KMS-11 (cell line): ENCODE results near the gene PDE4DIP.
A peak's percentile ranks its signal among the peaks of the same experiment; 100 is the strongest.
"Not testable (repeated sequence)": the region's sequence is repeated elsewhere in the genome, so short reads cannot be mapped to it uniquely, and the experiment has no call there.

Source experiments
- H2AFZ ChIP-seq: fragments of 200-600 bp; sonication (generic); 2 replicates; pipeline ENCODE4 v1.6.1; 2016; ENCODE audit warnings: antibody characterized with exemption, mixed run types, low read depth
- H3K27ac ChIP-seq: fragments of 200-600 bp; sonication (generic); 2 replicates; pipeline ENCODE4 v1.6.1; 2016; ENCODE audit warnings: mild to moderate bottlenecking, mixed run types
- H3K27me3 ChIP-seq: fragments of 200-600 bp; sonication (generic); 2 replicates; pipeline ENCODE4 v1.6.1; 2017; ENCODE audit warnings: mild to moderate bottlenecking, low read depth, mixed run types, moderate library complexity; ENCODE audit not compliant: insufficient read depth
- H3K36me3 ChIP-seq: fragments of 200-600 bp; sonication (generic); 2 replicates; pipeline ENCODE4 v1.6.1; 2017; ENCODE audit warnings: mild to moderate bottlenecking, mixed run types; ENCODE audit not compliant: insufficient read depth
- H3K4me1 ChIP-seq: fragments of 200-600 bp; sonication (generic); 2 replicates; pipeline ENCODE4 v1.6.1; 2016; ENCODE audit warnings: mild to moderate bottlenecking, low read depth, mixed run types; ENCODE audit not compliant: poor library complexity, severe bottlenecking
- H3K4me2 ChIP-seq: fragments of 200-600 bp; sonication (generic); 2 replicates; pipeline ENCODE4 v1.7.0; 2016; ENCODE audit warnings: mild to moderate bottlenecking, mixed run types
- H3K4me3 ChIP-seq: fragments of 200-600 bp; sonication (generic); IDR thresholded peaks from 2 replicates; pipeline ENCODE4 v1.6.1; 2017; ENCODE audit warnings: low read depth, low read length, mixed read lengths; ENCODE audit not compliant: insufficient read depth
- H3K79me2 ChIP-seq: fragments of 200-600 bp; sonication (generic); 2 replicates; pipeline ENCODE4 v1.6.1; 2016; ENCODE audit warnings: low read depth, mixed run types; ENCODE audit not compliant: insufficient read depth
- H3K9ac ChIP-seq: fragments of 200-600 bp; sonication (generic); 2 replicates; pipeline ENCODE4 v1.6.1; 2016; ENCODE audit warnings: mild to moderate bottlenecking, mixed run types
- H4K20me1 ChIP-seq: fragments of 200-600 bp; sonication (generic); 2 replicates; pipeline ENCODE4 v1.6.1; 2016; ENCODE audit warnings: mild to moderate bottlenecking, mixed run types; ENCODE audit not compliant: insufficient read depth
- TF ChIP-seq, protein P1 (sequence below): fragments of 200-600 bp; sonication (generic); conservative IDR thresholded peaks from 2 replicates; pipeline ENCODE4 v1.6.1; 2017; ENCODE audit warnings: low read depth, mild to moderate bottlenecking, antibody characterized with exemption, low read length, moderate library complexity, mixed read lengths

Gene PDE4DIP

DNA sequence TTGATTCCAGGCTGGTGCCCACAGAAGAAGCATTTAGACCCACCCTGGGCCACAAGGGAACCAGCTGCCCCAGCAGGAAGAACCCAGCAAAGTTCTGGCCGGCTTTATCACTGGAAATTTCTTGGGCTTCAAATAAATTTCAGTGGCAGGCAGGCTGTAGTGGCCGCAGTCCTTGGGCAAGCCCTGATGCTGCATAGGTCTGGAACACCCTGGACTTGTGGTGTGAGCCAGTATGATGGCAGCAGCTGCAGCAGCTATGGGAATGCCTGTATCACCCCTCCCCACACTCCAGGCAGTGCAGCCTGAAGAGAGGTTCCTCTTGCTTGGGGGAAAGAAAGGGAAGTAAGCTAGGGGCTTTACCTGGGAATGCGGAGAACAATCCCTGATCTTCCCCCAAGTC is 189.7 kb downstream of the PDE4DIP start:
- not testable (repeated sequence) for H3K27ac ChIP-seq, H2AFZ ChIP-seq

DNA sequence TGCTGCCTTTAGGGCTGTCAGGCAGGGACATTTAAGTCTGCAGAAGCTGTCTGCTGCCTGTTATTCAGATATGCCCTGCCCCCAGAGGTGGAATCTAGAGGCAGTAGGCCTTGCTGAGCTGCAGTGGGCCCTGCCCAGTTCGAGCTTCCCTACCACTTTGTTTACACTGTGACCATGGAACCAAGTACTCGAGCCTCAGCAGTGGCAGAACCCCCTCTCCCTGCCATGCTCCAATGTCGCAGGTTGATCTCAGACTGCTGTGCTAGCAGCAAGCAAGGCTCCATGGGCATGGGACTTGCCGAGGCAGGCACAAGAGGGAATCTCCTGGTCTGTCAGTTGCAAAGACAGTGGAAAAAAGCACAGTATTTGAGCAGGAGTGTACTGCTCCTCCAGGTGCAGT is 198.8 kb downstream of the PDE4DIP start:
- not testable (repeated sequence) for H2AFZ ChIP-seq, H4K20me1 ChIP-seq, H3K4me2 ChIP-seq, H3K79me2 ChIP-seq, H3K27ac ChIP-seq, H3K27me3 ChIP-seq, H3K9ac ChIP-seq, H3K36me3 ChIP-seq, H3K4me3 ChIP-seq, H3K4me1 ChIP-seq

More for the DNA sequence above, 189.7 kb downstream of the PDE4DIP start:
- H3K4me3 ChIP-seq, H3K79me2 ChIP-seq, H3K4me2 ChIP-seq, H3K27me3 ChIP-seq, H3K4me1 ChIP-seq, H3K36me3 ChIP-seq, H4K20me1 ChIP-seq, H3K9ac ChIP-seq: not testable (repeated sequence)

DNA sequence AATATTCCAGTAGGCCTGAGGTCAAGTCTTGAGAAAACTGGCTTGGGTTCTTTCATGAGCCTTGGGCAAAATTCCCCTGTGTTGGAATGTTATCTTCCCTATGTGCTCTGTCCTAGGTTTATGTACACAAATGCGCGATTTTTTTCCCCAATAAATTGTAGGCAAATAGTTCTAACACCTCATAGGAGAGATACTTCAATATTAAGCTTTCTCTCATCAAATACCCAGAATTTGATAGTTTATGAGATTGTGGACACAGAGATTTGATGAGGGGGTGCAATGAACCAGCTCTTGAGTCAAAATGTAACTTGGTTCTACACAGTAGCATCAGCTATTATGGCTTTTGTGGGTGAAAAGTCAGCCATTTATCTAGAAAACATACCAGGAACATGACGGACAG is 220.4 kb downstream of the PDE4DIP start:
- H3K4me1 ChIP-seq, H3K27me3 ChIP-seq, H3K4me3 ChIP-seq, H3K27ac ChIP-seq, H4K20me1 ChIP-seq, H3K79me2 ChIP-seq, H2AFZ ChIP-seq, H3K9ac ChIP-seq, H3K36me3 ChIP-seq: not testable (repeated sequence)
- H3K4me2 ChIP-seq = 0 out of 2 replicates have a peak overlapping the region, but pooled peaks have one; percentile 5

DNA sequence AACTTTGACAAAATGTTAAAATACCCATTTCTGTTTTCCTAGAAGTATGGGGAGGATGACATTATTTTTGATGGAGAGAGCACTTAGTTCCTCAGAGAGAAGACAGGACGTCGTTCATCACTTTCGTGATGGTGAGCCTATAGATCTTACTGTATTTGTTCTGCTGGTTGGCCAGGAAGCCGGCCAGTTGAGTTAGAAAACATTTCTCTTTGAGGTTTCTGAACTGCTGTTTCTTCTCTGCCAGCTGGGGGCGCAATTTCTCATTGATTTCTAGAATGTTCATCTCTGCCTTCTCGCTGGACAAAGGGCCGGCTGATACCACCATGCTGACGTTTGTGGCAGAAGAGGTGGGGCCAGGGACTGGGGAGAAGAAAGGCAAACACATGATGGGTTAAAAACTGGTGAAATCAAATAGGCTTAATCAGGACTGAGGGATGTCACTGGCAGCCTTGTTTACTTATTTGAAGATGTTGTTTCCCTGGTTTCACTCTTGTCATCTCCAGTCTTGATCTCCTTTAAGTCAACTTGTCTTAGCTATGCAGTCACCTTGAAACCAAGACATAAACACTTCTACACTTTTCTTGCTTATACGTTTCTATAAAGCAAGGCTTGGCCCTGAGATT is 231.4 kb downstream of the PDE4DIP start:
- not testable (repeated sequence) for H3K79me2 ChIP-seq, H3K27ac ChIP-seq, H3K36me3 ChIP-seq, H4K20me1 ChIP-seq, H3K4me3 ChIP-seq, H3K9ac ChIP-seq, H2AFZ ChIP-seq, H3K4me1 ChIP-seq, H3K4me2 ChIP-seq, H3K27me3 ChIP-seq
- TF ChIP-seq, protein P1, sequence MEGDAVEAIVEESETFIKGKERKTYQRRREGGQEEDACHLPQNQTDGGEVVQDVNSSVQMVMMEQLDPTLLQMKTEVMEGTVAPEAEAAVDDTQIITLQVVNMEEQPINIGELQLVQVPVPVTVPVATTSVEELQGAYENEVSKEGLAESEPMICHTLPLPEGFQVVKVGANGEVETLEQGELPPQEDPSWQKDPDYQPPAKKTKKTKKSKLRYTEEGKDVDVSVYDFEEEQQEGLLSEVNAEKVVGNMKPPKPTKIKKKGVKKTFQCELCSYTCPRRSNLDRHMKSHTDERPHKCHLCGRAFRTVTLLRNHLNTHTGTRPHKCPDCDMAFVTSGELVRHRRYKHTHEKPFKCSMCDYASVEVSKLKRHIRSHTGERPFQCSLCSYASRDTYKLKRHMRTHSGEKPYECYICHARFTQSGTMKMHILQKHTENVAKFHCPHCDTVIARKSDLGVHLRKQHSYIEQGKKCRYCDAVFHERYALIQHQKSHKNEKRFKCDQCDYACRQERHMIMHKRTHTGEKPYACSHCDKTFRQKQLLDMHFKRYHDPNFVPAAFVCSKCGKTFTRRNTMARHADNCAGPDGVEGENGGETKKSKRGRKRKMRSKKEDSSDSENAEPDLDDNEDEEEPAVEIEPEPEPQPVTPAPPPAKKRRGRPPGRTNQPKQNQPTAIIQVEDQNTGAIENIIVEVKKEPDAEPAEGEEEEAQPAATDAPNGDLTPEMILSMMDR = peak; percentile 36; the same call in 1 of the 2 replicates
